HG02571 (cell line): ENCODE results near the gene OR9Q1.

Source experiments
- ATAC-seq: cut with Tn5 transposase; IDR thresholded peaks from one replicate; pipeline ENCODE4 v1.9.1; 2021; ENCODE audit warnings: mild to moderate bottlenecking, moderate library complexity; ENCODE audit not compliant: unreplicated experiment

OR9Q1 gene

DNA sequence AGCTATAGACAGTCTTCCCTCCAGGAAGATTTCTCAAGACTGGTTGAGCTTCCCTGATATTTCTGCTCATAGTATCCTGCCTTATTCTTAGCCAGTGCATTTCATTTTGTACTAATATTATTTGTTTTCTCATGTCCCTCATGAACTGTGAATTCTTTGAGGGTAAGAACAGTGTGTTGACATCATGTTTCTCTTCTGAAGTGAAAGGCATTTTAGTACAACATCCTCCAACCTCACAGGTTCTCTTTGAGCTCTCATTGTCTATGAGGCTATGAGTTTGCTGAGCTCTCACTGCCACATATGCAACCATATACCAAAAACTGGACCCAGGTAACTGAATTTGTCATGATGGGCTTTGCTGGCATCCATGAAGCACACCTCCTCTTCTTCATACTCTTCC lies 7.0 kb downstream of the OR9Q1 start, which contains the start of gene OR6Q1:
OR6Q1 (plus strand) TSS at position 301 of the 400 bp plus-strand sequence; CDS start at position 301, 0 bp downstream.
- ATAC-seq: no peak

DNA sequence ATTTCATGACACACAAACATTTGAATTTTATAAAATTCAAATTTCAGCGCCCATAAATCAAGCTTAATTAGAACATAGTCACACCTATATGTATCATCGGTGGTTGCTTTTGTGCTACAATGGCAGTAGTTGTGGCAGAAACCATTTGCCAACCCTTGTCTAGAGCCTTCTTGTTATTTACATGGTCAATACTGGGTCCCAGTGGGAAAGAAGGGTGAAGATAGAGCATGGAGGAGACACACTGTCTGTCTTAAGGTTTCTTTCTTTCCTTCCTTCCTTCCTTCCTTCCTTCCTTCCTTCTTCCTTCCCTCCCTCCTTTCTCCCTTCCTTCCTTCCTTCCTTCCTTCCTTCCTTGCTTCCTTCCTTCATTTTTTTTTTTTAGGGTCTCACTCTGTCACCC lies 10.8 kb downstream of the OR9Q1 start:
- no peak for ATAC-seq

DNA sequence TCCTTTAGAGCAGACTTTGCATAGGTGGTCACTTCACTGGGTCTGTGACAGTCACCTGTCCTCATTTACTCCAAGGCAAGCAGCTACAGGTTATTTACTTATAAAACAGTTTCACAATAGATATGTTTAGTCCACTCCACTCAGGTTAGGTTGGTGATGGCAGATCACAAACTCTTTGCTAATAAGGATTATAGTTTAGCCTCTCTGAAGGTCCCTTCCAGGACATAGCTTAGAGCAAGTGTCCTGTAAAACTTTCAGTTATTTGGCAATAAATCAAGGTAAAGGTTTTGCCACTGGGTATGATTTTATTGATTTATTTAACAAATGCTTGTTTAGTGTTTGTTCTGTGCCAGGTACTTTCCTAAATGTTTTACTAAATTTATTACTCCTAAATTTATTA lies 15.9 kb downstream of the OR9Q1 start:
- ATAC-seq: no peak

DNA sequence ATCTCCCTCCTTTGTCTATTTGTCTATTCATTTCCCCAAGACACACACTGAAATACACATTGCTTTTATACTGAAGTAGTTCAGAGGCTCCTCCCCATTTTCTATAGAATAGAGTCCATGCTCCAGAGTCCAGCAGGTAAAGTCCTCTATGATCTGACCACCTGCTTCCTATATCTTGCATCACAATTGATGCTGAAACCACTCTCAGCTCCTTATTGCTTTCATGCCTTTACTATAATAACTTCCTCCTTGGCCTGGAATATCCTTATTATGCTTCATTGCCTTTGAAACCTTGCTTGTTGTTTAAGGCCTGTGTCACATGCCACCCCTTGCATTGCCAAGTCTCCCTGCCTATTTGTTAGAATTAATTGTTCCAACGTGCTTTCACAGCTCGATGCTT lies 19.7 kb downstream of the OR9Q1 start:
- ATAC-seq: no peak

DNA sequence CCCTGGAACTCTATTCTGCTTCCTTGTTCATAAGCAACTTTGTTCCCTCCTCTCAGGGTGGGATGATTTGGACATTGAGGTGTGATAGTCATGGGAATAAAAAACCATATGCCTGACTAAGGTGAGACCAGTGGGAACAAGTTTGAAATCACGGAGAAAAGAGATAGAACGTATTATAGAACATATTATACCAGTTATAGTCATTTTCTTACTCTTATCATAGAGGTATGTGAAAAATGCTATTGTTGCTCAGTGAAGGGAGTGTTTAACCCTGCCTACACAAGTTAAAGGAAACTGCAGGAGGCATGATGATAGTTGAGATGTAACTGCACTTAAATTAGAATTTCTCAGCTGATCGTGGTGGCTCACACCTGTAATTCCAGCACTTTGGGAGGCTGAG lies 22.6 kb downstream of the OR9Q1 start:
- no peak for ATAC-seq

DNA sequence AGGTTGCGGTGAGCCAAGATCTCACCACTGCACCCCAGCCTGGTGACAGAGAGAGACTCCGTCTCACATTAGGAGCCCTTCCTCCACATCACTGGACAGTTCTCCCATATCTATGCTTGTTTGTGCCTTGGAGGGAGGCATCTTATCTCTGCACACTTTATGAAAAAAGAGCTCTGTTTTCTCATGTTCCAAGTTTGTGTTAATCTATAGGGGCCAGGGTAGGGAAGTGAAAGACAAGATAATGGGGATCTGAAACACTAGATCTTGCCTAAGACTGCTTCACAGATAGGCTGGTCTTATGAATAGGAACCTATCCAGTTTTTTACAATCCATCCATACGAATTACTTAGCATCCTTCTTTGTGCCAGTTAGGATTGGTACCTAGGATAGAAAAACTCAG lies 24.1 kb downstream of the OR9Q1 start:
- ATAC-seq: no peak

DNA sequence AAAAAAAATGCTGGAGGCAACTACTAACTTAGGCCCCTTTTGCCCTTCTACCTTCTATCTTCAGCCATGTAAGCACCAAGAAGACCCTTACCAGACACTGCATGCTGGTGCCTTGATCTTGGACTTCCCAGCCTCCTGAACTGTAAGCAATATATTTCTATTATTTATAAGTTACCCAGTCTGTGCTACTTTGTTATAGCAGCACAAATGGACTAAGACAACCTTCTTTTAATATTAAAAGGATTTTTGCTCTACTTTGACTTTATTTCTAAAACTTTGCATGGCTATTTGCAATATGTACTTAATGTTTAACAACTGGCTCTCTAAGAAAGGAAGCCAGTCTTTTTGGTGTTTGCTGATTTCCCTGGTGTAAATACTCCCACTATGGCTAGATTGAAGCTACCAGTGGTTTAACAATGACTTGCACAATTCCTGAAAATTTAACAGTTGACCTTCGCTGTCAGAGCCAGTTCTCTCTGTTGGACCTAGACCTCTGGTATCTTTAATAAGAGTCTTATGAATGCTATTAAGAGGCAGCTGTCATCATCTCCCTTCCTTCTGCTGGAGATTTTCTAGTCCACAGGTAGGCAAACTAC lies 32.2 kb downstream of the OR9Q1 start:
- ATAC-seq: no peak

DNA sequence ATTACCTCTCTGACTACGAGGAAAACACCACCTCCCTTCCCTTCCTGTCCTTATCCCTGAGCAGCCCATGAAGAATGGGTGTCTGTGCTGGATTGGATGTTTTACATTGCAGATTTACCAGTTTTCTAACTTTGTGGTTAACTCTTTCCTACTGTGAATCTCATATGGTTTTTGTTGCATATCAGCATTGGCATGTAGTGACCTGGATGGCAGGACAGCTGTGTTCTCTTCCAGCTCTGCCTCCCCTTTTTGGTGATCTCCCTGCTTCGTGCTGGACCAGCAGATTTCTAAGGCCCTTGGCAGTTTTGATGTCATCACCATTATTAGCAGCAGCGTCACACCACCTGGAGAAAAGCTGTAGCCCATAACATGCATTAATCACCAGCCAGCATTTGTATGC lies 33.8 kb downstream of the OR9Q1 start:
- ATAC-seq: no peak

DNA sequence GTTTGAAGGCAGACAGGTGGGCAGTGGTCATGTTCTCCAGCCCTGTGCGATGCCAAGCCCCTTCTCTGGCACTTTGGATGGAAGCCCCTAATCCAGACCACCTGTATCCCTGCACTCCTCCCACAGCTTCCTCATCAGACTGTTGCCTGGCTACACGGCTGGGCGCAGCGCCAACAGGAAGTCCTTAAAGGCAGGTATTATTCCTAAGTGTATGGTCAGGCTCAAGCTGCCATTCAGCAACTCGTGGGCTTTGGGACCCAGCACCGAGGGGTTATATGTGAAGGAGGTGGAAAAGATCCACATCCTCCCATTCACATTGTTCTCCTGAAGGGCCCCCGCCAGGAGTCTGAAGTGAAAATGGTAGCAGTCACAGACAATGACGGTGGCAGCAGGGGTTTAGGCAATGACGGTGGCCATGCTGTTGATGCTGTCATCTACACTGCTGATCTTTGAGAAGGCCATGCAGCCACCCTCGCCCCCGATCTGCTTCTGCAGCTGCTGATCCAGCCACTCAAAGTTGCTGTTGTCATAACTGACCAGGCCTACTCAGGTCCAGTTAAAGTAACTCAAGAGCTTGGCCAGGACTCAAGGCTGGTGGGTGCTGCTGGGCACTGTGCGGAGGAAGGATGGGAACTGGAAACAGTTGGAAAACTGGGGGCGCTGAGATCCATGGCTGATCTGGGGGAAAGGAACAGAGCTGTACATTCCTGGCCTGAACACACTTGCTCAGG lies 34.8 kb downstream of the OR9Q1 start:
- no peak for ATAC-seq

DNA sequence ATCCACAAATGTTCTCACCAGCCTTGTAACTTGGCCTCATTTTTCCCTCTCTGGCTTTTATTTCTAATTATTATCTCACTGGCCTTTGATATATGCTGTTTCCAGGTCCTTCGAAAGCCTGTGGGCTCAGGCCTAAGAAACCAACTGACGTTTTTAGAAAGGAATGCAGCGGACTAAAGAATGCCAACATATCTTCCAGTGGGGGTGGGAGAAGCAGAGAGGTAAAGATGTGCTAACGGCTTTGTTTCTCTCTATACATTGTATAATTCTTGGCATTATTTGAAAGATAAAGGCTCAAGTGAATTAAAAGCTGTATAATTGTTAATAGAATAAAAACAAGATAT lies 35.3 kb downstream of the OR9Q1 start:
- ATAC-seq: no peak

DNA sequence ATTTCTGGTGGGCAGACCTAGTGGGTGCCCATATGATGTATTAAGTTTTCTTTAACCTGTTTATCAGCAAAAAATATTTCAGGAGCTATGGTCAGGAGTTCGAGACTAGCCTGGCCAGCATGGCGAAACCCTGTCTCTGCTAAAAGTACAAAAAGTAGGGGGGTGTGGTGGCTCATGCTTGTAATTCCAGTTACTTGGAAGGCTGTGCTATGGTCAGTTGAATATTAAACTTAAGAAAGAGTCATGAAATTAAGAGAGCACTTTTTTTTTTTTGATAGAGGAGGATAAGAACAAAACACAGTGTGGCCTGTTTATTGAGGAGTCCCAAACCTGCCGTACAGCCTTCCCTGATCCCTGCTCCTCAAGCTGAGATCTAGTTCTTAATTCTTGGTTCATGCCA lies 36.9 kb downstream of the OR9Q1 start:
- no peak for ATAC-seq

DNA sequence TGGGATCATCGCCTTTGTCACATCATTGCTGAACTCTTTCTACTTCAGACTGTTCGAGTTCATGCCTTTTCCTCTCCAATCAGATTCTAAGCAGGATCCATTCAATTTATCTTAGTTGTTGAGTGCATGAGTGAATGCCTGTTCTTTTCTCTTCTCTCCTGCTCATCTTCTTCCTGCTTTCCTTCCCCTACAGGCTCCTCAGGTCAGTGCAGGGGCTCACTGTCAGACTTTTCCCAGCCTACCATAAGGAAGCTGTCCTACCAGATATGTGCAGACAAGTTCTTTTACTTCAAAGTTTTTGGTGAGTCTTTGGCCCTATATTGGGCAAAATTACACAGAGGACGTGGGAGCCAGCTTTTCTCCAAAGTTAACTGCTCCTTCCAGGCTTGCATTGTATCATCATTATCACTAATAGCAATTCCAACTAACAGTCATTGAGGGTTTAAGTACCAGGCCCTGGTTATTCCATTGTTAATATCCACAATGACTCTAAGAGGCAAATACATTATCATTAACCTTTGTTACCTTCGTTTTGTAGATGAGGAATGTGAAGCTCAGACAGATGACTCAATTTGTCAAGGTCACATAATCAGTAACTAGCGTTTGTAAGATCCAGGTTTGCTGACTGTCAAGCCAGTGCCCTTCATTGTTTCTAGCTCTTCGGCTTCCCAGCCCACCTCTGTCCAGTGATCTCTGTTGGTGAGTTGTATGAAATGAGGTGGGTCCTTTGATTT lies 37.4 kb downstream of the OR9Q1 start:
- ATAC-seq: no peak

DNA sequence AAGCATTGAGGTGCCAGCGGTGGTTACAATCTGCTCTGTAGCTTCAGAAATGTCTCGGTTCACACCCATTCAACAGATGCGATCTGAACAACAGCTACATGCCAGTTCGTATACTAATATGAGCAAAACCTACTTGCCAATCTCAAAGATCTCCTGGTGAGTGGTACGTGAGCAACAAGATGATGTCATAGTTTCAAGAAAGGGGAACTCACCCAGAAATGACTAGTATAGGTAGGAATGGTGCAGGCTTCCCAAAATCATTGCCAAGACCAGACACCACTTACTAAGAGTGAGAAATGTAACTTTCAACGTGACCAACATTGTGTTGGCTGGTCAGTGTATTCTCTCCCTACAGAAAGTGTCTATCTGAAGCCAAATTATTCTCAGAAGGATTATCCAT lies 38.1 kb downstream of the OR9Q1 start:
- ATAC-seq: no peak

DNA sequence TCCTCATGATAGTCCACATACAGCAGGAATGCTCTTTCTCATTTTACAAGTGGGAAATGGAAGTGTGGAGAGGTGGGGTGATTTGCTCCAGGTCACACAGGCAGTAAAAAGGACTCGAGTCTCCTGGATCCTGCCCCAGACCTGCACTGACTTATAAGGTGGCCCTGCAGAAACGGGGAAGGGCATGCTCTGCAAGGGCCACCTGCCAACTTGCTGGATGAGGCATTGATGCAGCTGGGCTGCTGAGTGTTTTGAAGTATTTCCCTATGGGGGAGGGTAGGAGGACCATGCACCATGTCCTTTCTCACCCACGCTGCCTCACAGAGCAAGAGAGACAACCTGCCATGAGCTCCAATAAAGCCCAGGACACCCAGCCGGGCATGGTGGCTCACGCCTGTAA lies 44.0 kb downstream of the OR9Q1 start:
- ATAC-seq: no peak

DNA sequence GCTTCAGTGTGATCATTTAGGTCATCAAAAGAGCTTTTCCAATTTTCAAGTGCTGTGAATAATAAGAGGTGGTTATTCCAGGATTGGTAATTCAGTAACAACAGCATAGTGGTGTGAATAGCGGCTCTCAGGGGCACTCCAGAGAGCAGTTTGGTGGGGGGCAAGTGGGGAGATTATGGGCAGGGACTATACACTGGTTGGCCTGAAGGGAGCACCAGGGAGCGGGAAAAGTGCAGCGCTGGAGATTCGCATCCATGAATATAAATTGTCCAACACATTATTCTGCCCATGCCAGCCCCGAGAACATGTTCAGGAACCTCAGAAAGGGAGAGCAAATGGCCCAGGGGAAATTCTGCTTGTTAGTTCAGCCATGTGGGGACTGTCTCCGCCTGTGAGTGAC lies 45.0 kb downstream of the OR9Q1 start:
- no peak for ATAC-seq

DNA sequence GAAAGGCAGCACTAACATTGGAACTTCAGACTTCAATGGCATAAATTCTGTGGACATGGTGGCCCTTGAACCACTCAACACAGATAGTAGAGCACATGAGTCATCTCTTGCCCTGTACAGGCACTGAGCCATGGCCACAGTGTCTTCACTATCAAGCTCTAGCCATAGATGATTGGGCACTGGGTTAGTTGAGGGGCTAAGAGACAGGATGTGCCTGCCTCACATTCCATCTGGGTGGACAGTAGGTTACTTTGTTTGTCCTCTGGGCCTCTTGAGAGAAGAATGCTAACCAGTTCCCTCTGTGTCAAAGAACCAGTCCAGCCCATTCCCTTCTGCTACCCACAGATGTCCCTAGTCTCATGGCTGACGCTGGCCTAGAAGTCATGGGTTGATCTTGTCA lies 46.9 kb downstream of the OR9Q1 start:
- ATAC-seq: no peak

DNA sequence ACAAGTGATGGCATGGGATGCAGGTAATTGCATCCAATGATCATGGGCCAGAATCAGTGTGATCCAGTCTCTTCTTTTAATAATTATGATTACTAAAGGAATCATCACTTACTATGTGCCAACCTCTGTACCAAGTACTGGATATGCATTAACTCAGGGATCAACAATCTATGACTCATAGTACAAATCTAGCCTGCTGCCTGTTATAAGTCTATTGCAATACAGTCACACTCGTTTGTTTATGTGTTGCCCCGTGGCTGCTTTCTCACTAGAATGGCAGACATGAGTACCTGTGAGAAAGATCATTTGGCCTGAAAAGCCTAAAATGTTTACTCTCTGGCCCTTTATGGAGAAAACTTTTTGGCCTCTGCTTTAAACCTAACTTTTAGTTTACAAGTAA lies 52.1 kb downstream of the OR9Q1 start:
- ATAC-seq: no peak

DNA sequence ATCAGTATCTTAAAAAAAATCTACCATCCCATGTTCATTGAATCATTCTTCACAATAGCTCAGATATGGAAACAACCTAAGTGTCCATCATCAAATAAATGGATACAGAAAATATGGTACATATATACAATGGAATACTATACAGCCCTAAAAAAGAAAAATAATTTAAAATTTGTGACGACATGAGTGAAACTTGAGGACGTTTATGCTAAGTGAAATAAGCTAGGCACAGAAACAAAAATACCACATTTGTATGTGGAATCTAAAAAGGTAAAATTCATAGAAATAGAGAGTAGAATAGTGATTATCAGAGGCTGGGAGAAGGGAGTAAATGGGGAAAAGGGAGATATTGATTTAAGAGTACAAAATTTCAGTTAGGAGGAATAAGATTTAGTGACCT lies 62.8 kb downstream of the OR9Q1 start:
- no peak for ATAC-seq

DNA sequence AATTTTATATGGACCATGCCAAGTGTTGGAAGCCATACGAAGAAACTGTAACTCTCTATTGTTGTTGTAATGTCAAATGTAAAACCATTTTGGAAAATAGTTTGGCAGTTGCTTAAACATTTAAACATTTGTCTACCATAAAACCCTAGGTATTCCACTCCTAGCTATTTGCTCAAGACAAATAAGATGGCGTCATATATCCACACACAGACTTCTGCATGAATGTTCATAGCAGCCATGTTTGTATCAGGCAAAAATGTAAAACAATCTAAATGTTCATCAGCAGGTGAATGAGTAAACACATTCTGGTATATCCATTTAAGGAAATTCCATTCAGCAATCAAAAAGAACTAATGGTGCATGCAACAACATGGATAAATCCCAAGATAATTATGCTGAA lies 73.8 kb downstream of the OR9Q1 start:
- ATAC-seq: no peak

DNA sequence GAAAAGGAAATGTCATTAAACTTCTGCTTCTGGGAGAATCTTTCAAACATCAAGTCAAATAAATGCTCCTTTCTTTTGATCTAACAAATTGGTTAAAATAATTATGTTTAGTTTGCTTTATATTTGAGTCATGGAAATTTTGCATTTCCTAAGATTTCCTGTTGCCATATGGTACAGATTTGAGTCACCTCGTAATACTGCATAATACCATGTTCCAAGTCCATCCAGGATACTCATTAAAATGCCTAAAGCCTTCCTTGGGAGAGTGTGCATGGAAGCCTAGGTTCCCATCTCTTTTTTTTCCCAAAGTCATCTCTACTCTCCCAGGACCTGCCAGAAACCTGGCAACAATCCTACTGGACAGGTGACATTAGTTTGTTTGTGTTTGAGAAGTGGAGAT lies 97.4 kb downstream of the OR9Q1 start:
- ATAC-seq: no peak

DNA sequence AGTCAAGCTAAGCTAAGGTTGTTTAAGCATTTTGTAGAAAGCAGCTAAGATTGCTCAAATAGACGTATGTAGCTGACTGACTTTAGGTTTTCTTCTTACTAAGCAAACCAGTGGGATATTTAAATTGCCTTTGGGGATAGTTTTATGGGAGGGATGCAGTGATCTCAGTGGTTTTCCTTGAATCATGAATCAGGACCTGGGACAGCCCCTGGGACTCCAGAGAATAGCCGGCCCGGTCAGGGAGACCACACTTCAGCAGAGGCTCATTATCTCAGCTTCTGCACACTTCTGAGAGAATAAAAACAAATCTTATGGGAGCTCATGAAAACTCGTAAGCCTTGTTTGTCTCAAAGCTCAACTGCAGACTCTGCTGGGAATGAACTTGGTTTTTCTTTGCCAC lies 101.8 kb downstream of the OR9Q1 start, which contains the start of gene OR9I1:
OR9I1 (minus strand) TSS at position 62 of the 400 bp plus-strand sequence. CDS start 6,086 bp downstream, outside the sequence.
- no peak for ATAC-seq

DNA sequence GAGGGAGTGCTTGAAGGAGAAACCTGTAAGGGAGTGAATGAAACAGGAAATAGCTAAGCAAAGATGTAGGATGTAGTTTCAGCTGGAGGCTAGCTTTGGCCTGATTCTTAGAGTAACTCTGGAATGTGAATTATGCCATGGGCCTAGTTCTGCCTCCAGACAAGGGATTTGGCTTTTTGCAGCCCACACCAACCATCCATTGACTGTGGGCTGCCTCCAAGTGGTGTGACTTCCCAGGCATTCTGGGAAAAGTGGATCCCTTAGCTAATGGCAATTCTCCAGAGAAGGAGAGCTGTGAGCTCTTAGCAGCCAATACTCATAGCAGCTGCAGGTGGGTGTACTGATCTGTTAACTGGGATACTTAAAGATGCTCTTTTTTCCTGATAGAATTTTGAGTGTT lies 103.7 kb downstream of the OR9Q1 start:
- ATAC-seq: no peak
